ENCODE measurements around the gene FOXN3.

- TF ChIP-seq CTCF (IDR thresholded peaks at IDR 0.05) (no peak), POLR2AphosphoS5 (IDR thresholded peaks at IDR 0.05; ENCODE audit: low read depth, low read length) (no peak), TCF7L2 (IDR thresholded peaks at IDR 0.05; ENCODE audit: low read depth, low read length) (no peak), SIN3A (IDR thresholded peaks at IDR 0.05; ENCODE audit: borderline replicate concordance, insufficient read depth, low read depth, low read length) (no peak)
- TF ChIP-seq, protein P1, sequence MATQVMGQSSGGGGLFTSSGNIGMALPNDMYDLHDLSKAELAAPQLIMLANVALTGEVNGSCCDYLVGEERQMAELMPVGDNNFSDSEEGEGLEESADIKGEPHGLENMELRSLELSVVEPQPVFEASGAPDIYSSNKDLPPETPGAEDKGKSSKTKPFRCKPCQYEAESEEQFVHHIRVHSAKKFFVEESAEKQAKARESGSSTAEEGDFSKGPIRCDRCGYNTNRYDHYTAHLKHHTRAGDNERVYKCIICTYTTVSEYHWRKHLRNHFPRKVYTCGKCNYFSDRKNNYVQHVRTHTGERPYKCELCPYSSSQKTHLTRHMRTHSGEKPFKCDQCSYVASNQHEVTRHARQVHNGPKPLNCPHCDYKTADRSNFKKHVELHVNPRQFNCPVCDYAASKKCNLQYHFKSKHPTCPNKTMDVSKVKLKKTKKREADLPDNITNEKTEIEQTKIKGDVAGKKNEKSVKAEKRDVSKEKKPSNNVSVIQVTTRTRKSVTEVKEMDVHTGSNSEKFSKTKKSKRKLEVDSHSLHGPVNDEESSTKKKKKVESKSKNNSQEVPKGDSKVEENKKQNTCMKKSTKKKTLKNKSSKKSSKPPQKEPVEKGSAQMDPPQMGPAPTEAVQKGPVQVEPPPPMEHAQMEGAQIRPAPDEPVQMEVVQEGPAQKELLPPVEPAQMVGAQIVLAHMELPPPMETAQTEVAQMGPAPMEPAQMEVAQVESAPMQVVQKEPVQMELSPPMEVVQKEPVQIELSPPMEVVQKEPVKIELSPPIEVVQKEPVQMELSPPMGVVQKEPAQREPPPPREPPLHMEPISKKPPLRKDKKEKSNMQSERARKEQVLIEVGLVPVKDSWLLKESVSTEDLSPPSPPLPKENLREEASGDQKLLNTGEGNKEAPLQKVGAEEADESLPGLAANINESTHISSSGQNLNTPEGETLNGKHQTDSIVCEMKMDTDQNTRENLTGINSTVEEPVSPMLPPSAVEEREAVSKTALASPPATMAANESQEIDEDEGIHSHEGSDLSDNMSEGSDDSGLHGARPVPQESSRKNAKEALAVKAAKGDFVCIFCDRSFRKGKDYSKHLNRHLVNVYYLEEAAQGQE (IDR thresholded peaks at IDR 0.05; ENCODE audit: insufficient read depth in 1 of 2, low read depth in 2 of 2, low read length in 1 of 2), result no peak
Observed at GRCh38 chr14:89256951-89257350, 160.1 kb downstream of the FOXN3 start.
